ENCODE results near the gene CAMSAP2. TPM values are rescaled to one million over a fixed set of nuclear protein-coding genes. Genes with fewer than 3 reads are reported as not detected.
"Not testable (repeated sequence)": the region's sequence is repeated elsewhere in the genome, so short reads cannot be mapped to it uniquely, and the experiment has no call there.

Gene CAMSAP2
- total RNA-seq, 6 experiments from 2014 or later, result 30.2 to 35.6 (median 33.3) TPM

DNA sequence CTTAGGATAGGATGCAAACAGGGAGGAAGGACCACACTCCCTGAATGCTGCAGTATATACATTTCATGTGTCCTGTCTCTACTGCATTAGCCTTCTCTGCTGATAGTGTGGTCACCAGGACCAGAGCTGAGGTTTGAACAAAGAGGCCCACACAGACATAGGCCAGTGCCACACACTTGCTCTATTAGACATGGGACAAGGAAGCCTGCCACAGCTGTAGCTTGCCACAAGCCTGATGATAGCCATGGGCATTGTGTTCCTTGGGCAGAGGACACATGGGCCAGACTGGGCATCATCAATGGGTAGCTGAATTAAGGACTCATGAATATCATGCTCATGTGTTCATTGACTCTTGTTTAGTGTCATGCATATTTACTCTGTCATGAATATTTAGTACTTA lies 10.4 kb downstream of the CAMSAP2 start:
- peaks cover 40% of the 10 kb centered on the region for H3K36me3 Mint-ChIP-seq (ENCODE audit: low read depth)
- H3K4me3 Mint-ChIP-seq, result no peak overlapping the region
- H3K27ac Mint-ChIP-seq, result no peak overlapping the region
- TF ChIP-seq, protein P1, sequence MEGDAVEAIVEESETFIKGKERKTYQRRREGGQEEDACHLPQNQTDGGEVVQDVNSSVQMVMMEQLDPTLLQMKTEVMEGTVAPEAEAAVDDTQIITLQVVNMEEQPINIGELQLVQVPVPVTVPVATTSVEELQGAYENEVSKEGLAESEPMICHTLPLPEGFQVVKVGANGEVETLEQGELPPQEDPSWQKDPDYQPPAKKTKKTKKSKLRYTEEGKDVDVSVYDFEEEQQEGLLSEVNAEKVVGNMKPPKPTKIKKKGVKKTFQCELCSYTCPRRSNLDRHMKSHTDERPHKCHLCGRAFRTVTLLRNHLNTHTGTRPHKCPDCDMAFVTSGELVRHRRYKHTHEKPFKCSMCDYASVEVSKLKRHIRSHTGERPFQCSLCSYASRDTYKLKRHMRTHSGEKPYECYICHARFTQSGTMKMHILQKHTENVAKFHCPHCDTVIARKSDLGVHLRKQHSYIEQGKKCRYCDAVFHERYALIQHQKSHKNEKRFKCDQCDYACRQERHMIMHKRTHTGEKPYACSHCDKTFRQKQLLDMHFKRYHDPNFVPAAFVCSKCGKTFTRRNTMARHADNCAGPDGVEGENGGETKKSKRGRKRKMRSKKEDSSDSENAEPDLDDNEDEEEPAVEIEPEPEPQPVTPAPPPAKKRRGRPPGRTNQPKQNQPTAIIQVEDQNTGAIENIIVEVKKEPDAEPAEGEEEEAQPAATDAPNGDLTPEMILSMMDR (IDR thresholded peaks at IDR 0.05), result no peak
- no peak for DNase-seq
- H3K4me1 Mint-ChIP-seq (ENCODE audit: low read depth), result peaks cover 47% of the 10 kb centered on the region
- peaks cover 1% of the 10 kb centered on the region for H3K27me3 Mint-ChIP-seq (ENCODE audit: insufficient read depth)
- no peaks in the 10 kb centered on the region for H3K9me3 Mint-ChIP-seq

DNA sequence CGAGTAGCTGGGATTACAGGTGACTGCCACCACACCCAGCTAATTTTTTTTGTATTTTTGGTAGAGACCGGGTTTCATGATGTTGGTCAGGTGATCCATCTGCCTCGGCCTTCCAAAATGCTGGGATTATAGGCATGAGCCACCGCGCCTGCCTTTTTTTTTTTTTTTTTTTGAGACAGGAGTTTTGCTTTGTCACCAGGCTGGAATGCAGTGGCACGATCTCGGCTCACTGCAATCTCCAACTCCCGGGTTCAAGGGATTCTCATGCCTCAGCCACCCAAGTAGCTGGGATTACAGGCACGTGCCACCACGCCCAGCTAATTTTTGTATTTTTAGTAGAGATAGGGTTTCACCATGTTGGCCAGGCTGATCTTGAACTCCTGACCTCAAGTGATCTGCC lies 12.1 kb downstream of the CAMSAP2 start:
- not testable (repeated sequence) for H3K4me3 Mint-ChIP-seq; H3K9me3 Mint-ChIP-seq; H3K27me3 Mint-ChIP-seq (ENCODE audit: insufficient read depth); H3K27ac Mint-ChIP-seq; DNase-seq
- Mint-ChIP-seq H3K36me3 (ENCODE audit: low read depth) (peaks cover 32% of the 10 kb centered on the region), H3K4me1 (ENCODE audit: low read depth) (peaks cover 39% of the 10 kb centered on the region)

DNA sequence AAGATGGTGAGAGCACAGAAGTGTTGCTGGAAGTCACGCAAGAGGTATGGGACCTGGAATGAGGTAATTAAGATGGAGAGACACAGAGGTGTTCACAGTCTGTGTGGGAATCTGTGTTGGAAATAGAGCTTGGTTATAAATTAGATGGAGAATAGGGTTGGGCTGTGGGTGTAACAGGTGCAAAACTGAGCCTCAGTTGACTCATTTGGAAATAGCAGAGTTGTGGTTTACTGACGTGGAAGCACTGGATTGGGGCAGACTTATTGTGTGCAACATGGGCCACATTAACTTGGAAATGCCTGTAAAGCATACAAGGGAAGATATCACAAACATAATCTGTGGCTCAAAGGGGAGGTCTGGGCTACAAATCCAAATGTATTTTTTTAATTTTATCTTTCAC lies 13.0 kb downstream of the CAMSAP2 start:
- Mint-ChIP-seq H3K27me3 (ENCODE audit: insufficient read depth) (no peaks in the 10 kb centered on the region), H3K27ac (no peak overlapping the region), H3K36me3 (ENCODE audit: low read depth) (peaks cover 26% of the 10 kb centered on the region), H3K4me1 (ENCODE audit: low read depth) (peaks cover 42% of the 10 kb centered on the region), H3K9me3 (no peaks in the 10 kb centered on the region), H3K4me3 (no peak overlapping the region)
- DNase-seq, result no peak
- TF ChIP-seq, protein P1 (IDR thresholded peaks at IDR 0.05), result no peak

DNA sequence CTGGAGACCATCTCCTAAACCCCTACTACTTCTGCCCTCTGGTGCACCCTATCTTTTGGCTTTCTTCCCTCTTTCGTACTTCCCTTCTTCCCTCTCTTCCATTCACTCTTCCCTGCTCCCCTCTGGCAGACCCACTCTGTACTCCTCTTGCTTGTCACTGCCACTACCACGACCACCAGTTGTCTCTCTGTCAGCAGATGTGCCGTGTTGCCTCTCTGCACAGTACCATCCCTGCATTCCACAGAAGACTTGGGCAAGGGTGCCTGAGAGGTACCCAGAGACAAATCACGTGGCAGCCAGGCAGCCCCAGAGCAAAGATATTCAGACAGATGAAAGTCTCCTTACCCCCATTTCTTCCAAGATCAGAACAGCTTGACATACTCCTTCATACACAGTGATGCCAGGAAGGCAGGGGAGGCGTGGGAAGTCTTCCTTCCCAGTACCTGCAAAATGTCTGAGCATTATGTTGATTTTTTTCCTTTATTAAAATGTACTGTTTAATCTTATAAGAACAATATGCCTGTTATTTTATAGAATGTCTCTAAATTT lies 15.0 kb downstream of the CAMSAP2 start:
- Mint-ChIP-seq H3K4me3 (no peak overlapping the region), H3K36me3 (ENCODE audit: low read depth) (peaks cover 13% of the 10 kb centered on the region), H3K27ac (no peak overlapping the region; the same call in 1 of the 2 replicates), H3K4me1 (ENCODE audit: low read depth) (peaks cover 49% of the 10 kb centered on the region), H3K27me3 (ENCODE audit: insufficient read depth) (no peaks in the 10 kb centered on the region), H3K9me3 (no peaks in the 10 kb centered on the region)
- DNase-seq, result no peak
- TF ChIP-seq, protein P1 (IDR thresholded peaks at IDR 0.05), result no peak

DNA sequence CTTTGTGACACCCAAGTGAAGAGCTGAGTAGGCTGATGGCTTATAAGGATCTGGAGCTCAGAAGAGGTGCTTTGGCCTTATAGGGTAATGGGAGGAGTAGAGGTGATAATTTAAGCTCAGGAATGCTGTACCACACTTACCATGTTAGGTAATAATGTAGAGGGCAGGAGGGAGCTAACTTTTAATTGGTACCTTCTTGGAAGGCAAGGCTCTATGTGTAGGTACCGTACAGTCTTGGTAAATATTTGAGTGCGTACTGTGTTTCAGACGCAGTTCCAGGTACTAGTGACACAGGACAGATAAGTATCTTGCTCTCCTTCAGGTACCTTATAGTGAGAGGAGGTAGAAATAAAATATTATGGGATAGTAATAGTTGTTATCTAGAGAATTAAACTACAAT lies 16.8 kb downstream of the CAMSAP2 start:
- H3K27me3 Mint-ChIP-seq (ENCODE audit: insufficient read depth), result no peaks in the 10 kb centered on the region
- H3K27ac Mint-ChIP-seq, result no peak overlapping the region; the same call in 1 of the 2 replicates
- H3K36me3 Mint-ChIP-seq (ENCODE audit: low read depth), result peaks cover 7% of the 10 kb centered on the region
- DNase-seq, result no peak
- TF ChIP-seq, protein P1 (IDR thresholded peaks at IDR 0.05), result no peak
- no peaks in the 10 kb centered on the region for H3K9me3 Mint-ChIP-seq
- no peak overlapping the region for H3K4me3 Mint-ChIP-seq
- H3K4me1 Mint-ChIP-seq (ENCODE audit: low read depth), result peaks cover 52% of the 10 kb centered on the region

DNA sequence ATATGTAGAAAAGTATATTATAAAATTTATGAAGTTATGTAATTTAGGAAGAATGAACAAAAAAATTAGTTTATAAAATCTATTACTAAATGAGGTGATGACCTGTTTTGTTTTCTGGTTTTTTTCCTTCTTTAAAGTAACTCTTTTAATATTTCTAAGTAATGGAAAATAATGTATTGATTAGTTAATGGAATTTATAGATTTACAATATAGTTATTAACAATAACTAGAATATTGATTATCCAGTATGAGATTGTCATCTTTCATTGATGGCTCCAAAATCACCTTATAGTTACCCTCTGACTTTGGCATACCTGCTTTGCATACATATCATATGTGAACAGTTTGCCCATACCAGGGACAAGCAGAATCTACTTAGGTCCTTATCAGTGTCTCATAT lies 23.4 kb downstream of the CAMSAP2 start:
- Mint-ChIP-seq H3K9me3 (no peaks in the 10 kb centered on the region), H3K4me1 (ENCODE audit: low read depth) (peaks cover 32% of the 10 kb centered on the region), H3K27ac (no peak overlapping the region), H3K36me3 (ENCODE audit: low read depth) (peaks cover 16% of the 10 kb centered on the region), H3K27me3 (ENCODE audit: insufficient read depth) (no peaks in the 10 kb centered on the region), H3K4me3 (no peak overlapping the region)
- no peak for DNase-seq
- TF ChIP-seq, protein P1 (IDR thresholded peaks at IDR 0.05), result no peak

Measured in HFFc6 (cell line).